Astrocyte (in vitro differentiated cells and primary cell): ENCODE measurements around the gene ROR1.

Experiments used
- EZH2 ChIP-seq: IDR thresholded peaks from 2 replicates; pipeline ENCODE4 v1.6.1; 2012; ENCODE audit warnings: mild to moderate bottlenecking, low read length, inconsistent platforms; ENCODE audit not compliant: insufficient read depth
- TF ChIP-seq, protein P1 (sequence below): IDR thresholded peaks from 2 replicates; pipeline ENCODE4 v1.5.1; 2011; ENCODE audit warnings: low read depth, mild to moderate bottlenecking, inconsistent platforms, low read length, moderate library complexity; ENCODE audit not compliant: insufficient read depth

DNA sequence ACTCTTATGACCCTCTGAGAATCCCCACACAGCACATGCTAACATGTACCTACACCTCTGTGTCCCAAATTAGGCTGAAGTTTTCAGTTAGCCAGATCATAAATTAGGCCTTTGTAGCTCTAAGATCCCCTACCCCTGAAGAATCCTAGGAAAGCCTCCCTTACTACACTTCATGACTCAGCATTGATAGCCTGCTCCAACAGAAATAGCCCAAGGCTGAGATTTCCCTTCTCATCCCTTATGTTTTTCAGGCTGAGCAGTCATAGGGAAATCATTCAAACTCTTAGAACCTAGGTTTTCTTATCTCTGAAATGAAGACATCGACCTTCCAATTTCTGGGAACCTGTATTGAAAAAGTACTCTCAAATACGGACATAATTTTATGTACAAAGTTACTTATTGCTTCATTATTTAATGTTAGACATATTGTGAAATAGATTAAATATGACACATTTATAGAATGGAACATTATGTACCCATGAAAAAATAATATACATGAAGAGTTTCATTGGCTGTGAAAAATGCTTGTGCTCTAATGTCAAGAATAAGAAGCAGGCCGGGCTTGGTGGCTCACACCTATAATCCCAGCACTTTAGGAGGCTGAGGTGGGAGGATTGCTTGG lies 307.2 kb downstream of the ROR1 start:
- TF ChIP-seq, protein P1, sequence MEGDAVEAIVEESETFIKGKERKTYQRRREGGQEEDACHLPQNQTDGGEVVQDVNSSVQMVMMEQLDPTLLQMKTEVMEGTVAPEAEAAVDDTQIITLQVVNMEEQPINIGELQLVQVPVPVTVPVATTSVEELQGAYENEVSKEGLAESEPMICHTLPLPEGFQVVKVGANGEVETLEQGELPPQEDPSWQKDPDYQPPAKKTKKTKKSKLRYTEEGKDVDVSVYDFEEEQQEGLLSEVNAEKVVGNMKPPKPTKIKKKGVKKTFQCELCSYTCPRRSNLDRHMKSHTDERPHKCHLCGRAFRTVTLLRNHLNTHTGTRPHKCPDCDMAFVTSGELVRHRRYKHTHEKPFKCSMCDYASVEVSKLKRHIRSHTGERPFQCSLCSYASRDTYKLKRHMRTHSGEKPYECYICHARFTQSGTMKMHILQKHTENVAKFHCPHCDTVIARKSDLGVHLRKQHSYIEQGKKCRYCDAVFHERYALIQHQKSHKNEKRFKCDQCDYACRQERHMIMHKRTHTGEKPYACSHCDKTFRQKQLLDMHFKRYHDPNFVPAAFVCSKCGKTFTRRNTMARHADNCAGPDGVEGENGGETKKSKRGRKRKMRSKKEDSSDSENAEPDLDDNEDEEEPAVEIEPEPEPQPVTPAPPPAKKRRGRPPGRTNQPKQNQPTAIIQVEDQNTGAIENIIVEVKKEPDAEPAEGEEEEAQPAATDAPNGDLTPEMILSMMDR: no peak
- TF ChIP-seq EZH2: no peak
